Fibroblast of skin of scalp (primary cell): Measurements from ENCODE around the gene DNAJB2.
"Not testable (repeated sequence)": the region's sequence is repeated elsewhere in the genome, so short reads cannot be mapped to it uniquely, and the experiment has no call there.

Experiments
- DNase-seq: peaks from one replicate; pipeline ENCODE4 v3.0.0-alpha.2; 2013

The DNAJB2 gene

GRCh38 chr2:219258942-219259341 lies 20.2 kb upstream of the DNAJB2 start:
- DNase-seq = not testable (repeated sequence)

GRCh38 chr2:219261024-219261855 lies 17.9 kb upstream of the DNAJB2 start:
- no peak for DNase-seq

DNA sequence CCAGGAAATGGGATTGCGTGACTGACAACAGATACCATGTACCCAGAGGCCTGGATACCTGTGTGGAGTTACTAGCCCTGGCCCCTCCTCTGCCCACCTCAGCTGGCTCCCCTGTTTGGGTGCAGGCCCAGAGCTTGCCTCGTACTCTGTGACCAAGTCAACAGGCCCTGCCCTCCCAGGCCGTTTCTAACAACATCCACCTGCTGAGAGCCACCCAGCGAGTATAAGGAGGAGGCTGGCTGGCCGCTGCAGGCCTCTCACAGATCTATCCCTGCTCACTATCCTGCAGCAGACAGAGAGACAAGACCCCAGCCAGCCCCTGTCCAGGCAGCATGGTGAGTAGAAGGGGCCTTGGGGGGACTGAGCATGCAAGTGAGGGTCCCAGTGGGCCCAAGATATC lies 12.9 kb upstream of the DNAJB2 start:
- DNase-seq = no peak

DNA sequence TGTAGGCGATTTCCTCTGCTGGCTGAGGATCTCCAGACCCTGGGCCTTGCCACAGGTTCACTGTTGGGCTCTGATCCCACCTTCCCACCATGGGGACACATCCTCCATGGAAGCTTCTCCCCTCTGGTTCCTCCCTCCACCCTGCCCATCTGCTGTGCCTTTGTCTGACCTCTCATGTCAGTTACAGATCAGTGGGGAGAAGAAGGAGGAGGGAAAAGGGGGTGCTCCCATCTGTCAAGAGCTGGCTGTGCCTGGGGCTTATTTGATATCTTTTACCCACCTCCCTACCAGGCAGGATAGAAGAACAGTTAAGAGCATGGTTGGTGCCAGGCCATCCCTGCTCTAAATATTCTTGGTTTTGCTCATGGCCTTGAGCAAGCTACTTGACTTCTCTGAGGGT lies 12.3 kb upstream of the DNAJB2 start:
- no peak for DNase-seq

- no peak for DNase-seq
These were observed 10.9 kb upstream of the DNAJB2 start for GRCh38 chr2:219268294-219268693.

- no peak for DNase-seq
These were observed 9.7 kb upstream of the DNAJB2 start for GRCh38 chr2:219269362-219270054.

DNA sequence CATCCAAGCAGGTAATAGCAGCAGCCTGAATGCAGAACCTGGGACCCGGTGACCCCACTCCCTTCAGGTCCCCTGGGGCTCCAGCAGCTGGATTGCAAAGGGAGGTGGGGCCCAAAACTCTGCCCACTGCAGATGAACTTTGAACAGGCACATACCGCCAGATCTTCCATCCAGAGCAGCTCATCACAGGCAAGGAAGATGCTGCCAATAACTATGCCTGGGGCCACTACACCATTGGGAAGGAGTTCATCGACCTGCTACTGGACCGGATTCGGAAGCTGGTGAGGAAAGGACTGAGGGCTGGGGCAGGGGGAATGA lies 9.2 kb upstream of the DNAJB2 start:
- no peak for DNase-seq

GRCh38 chr2:219271021-219271420 lies 8.1 kb upstream of the DNAJB2 start:
- no peak for DNase-seq

DNA sequence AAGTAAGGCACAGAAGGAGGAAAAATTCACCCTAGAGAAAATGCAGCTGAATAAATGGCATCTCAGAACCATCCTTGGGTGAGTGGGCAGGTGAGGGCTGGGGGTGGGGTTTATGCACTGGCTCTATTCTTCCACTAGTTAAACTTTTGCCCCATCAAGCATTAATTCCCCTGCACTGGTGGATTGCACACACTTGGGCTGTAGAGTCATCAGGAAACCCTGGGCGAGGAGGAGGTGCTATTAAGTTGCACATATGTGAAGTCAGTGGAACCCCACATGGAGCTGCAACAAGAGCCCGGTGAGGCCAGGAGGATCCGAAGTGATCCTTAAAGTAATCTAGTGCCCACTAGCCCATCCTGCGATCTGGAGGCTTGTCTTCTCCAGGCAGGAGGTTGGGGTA lies 6.8 kb upstream of the DNAJB2 start:
- no peak for DNase-seq

- DNase-seq = no peak
These were observed 6.2 kb upstream of the DNAJB2 start for GRCh38 chr2:219272995-219273394.

- no peak for DNase-seq
These were observed 5.2 kb upstream of the DNAJB2 start for GRCh38 chr2:219273937-219274336.

DNA sequence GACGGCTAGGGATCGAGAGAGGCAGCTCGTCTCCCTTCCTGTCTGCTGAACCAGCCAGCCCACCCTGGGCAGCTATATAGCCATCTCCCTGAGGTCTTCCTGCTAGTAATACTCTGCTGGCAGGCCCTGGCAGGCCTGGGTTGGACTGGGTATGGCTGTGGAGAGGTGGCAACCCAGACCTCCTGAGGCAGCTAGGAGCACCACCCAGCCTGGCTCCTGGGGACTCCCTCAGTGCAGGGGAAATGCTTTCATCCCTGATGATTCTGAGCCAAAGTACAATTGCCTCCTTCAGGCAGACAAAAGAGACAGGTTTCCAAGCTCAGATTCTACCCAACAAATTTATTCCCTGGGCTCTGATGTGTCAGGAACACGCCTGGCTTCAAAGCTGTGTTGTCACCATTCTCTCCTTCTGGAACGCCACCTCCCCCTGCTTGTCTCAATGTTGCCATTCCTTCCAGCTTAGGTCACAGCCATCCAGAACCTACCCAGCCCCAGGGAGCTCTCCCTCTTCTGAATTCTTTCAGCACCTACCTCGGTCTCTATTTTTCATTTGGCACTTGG lies 4.7 kb upstream of the DNAJB2 start:
- DNase-seq = peak; percentile 91

GRCh38 chr2:219277703-219278654 lies 1.2 kb upstream of the DNAJB2 start:
- peak; percentile 88 for DNase-seq

DNA sequence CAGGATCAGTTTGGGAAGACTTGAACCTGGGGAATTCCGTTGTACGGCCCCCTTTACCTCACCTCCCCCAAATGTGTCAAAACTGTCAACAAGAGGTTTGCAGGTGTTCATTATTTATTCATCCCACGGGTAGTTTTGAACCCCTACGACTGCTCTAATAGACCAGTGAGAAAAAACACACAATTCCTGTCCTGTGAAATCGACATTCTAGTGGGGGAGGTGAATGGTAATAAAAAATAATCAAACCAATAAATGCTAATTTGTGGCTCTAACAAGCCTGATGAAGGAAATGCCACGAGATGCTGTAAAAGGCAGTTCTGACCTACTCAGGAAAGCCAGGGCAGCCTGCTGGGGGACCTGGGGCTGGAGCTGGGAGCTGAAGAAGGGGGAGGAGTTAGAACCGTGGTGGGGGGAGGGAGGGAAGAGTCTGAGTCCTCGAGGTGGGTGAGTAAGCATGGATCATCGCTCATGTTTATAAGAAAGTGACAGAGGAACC lies 463 bp upstream of the DNAJB2 start:
- DNase-seq = no peak

- no peak for DNase-seq
These were observed 850 bp downstream of the DNAJB2 start for GRCh38 chr2:219279916-219280516.

GRCh38 chr2:219280651-219281050 lies 1.5 kb downstream of the DNAJB2 start:
- no peak for DNase-seq

- DNase-seq = no peak
These were observed 2.4 kb downstream of the DNAJB2 start for GRCh38 chr2:219281588-219281987.

DNA sequence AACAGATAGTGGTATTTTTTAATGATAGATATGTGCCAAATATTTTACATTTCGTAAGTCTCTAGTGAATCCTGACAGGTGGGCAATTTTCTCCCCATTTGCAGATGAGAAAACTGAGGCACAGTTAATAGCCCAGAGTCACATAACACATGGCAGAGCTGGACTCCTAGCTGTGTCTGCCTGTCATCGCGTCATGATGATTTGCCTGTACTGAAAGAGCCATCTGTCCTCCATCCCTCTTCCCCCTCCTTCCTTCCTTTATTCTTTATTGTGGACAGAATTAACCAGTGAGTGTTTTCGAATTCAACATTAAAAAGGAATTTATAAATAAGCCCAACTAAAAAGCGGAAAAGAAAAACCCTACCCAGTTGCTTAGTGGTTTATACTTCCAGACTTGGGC lies 3.2 kb downstream of the DNAJB2 start:
- no peak for DNase-seq

DNA sequence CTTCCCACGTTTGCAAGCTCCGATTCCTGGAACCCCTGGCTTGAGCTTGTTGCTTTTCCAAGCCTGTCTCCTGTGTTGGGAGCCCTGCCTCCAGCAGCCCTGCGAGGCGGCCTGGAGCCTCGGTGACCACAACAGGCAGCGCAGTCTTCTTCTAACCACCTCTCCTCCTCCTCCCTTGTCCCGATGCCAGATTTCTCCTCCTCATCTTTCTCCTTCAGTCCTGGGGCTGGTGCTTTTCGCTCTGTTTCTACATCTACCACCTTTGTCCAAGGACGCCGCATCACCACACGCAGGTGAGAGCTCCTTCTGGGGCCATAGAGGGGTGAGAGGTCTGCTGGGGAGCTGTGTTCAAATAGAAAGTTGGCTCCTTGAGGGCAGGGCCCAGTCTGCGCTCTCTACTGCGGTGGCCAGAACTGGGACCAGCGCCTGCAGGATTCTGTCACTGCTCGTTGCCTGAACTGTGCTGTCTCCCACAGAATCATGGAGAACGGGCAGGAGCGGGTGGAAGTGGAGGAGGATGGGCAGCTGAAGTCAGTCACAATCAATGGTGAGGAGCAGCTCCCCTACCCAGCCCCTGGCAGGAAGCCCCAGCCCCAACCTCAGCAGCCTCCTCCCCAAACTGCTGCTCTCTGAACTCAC lies 3.9 kb downstream of the DNAJB2 start:
- DNase-seq = no peak

DNA sequence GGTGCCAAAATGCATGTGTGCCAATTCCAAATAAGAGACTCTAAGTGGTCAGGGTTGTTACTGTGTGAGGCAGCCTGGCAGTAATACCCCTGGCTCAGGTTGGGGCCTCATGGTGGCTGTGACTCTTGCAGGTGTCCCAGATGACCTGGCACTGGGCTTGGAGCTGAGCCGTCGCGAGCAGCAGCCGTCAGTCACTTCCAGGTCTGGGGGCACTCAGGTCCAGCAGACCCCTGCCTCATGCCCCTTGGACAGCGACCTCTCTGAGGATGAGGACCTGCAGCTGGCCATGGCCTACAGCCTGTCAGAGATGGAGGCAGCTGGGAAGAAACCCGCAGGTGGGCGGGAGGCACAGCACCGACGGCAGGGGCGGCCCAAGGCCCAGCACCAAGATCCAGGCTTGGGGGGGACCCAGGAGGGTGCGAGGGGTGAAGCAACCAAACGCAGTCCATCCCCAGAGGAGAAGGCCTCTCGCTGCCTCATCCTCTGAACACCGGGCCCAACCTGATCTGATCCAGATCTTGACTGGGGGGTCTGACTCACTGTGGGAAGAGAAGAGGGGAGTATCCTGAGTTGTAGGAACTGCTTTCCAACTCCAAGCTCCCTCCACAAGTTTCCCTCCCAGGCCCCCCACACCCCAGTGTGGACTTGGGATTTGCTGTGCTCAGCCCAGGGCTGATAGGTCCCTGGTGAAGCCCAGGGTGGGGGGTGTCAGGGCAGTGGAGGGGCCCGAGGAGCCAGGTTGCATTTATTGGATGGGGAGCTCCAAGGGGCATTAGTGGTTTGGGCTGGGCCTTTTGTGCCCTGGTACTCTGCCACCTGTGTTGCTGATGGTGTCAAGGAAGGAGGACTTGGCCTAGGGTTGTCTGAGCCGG lies 5.6 kb downstream of the DNAJB2 start:
- DNase-seq = no peak

DNA sequence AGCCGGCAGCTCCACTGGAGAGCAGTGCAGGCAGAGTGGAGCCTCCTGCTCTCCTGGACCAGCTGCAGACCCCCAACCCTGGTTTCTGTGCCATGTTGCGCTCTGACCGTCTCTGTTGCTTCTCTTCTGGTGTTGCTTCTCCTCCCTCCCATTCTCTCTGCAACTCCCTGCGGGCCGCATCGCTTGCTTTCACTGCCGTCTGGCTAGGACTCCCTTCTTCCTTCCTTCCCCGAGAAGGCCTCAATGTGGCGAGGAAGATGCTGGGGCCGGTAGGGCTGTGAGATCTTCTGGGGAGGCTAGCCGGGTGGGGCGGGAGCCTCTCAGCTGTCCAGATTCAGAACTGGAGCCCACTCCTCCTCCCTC lies 6.2 kb downstream of the DNAJB2 start:
- no peak for DNase-seq
